ENCODE results near the gene GSTP1. TPM values are rescaled to one million over a fixed set of nuclear protein-coding genes. Genes with fewer than 3 reads are reported as not detected.
A peak's percentile ranks its signal among the peaks of the same experiment; 100 is the strongest.

The GSTP1 gene
- total RNA-seq, 4 donors from 2014 or later = 410 to 885 (median 651) TPM

DNA sequence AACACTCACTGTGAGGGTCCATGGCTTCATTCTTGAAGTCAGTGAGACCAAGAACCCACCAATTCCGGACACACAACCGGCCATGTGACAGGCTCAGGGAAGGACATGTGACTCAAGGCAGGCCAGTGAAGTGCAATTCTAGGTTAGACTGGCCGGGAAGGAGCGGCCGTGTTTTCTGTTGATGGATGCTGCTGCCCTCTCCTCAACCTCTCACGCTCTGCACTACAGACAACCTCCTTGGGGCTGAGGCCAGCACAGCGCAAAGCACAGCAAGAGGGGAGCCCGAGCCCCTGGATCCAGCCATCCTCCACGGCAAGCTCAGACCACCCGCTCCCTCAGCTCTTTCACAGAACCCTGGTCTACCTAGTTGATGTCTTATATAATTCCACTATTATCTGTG lies 43.4 kb downstream of the GSTP1 start:
- Histone ChIP-seq H3K27me3 (no peaks in the 10 kb centered on the region), H3K36me3 (no peaks in the 10 kb centered on the region), H3K27ac (no peak overlapping the region), H3K9me3 (no peaks in the 10 kb centered on the region), H3K4me3 (no peak overlapping the region), H3K4me1 (peaks cover 0 to 5% of the 10 kb centered on the region in 2 donors)
- intact Hi-C loops (cut with DNase I; ENCODE audit: low total_unique reads) = no loop called here
- no peak for DNase-seq
- TF ChIP-seq, protein P1, sequence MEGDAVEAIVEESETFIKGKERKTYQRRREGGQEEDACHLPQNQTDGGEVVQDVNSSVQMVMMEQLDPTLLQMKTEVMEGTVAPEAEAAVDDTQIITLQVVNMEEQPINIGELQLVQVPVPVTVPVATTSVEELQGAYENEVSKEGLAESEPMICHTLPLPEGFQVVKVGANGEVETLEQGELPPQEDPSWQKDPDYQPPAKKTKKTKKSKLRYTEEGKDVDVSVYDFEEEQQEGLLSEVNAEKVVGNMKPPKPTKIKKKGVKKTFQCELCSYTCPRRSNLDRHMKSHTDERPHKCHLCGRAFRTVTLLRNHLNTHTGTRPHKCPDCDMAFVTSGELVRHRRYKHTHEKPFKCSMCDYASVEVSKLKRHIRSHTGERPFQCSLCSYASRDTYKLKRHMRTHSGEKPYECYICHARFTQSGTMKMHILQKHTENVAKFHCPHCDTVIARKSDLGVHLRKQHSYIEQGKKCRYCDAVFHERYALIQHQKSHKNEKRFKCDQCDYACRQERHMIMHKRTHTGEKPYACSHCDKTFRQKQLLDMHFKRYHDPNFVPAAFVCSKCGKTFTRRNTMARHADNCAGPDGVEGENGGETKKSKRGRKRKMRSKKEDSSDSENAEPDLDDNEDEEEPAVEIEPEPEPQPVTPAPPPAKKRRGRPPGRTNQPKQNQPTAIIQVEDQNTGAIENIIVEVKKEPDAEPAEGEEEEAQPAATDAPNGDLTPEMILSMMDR (IDR thresholded peaks at IDR 0.05) = no peak

DNA sequence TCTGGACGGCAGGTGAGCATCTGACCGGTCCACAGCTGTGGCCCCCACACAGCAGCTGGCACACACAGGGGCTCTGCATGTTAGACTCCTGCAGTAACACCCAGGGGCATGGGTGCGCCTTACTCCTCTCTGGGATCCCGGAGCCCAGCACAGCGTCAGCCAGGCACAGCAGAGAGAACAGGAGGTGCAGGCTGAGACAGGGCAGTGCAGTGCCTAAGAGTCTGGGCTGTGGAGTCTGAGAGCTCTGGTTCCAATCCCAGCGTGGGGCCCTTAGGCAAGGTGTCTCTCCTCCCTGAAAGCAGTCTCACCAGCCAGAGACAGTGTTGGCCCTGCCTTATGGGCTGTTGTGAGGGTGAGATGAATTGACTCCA lies 43.8 kb downstream of the GSTP1 start:
- H3K27me3 ChIP-seq = no peaks in the 10 kb centered on the region
- H3K27ac ChIP-seq = no peak overlapping the region
- no peaks in the 10 kb centered on the region for H3K9me3 ChIP-seq
- H3K4me3 ChIP-seq = no peak overlapping the region
- no peak for TF ChIP-seq POLR2A (IDR thresholded peaks at IDR 0.05)
- TF ChIP-seq, protein P1 (IDR thresholded peaks at IDR 0.05) = no peak
- no peak for DNase-seq
- peaks cover 0 to 5% of the 10 kb centered on the region in 2 donors for H3K4me1 ChIP-seq
- no peaks in the 10 kb centered on the region for H3K36me3 ChIP-seq
- intact Hi-C loops (cut with DNase I; ENCODE audit: low total_unique reads) = no loop called here

DNA sequence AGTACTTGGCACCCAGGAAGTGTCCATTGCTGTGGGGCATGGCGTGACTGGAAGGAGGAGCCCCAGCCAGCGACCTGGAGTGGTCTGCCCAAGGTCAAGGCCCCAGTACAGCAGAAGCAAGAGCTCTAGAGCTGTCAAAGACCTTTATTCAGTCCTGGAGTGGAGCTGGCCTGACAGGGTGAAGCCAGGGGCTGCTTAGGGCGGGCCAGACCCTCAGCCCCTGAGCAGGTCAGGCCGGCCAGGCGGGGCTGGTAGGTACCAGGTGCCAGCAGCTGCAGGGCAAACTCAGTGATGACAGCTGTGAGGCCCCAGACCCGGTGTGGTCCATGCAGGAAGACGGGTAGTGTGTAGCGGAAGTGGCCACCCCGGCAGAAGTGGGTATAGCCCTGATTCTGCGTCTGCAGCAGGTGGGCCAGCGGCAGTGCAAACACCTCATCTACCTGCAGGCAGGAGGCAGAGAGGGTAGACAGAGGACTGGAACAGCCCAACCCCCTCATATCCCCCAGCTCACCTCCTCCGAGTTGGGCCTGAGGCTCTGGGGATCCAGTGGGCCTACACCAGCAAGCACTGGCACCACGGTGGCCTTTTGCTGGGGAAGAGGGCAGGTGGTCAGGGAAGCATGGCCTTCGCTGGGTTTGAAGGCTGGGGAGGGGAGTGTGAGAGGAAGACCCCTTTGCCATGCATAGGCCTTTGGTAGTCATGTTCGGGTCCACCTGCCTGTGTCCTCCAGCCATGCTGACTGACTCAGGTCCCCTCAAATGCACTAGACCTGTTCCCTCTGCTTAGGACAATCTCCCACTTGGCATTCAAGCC lies 44.4 kb downstream of the GSTP1 start:
- H3K27ac ChIP-seq = no peak overlapping the region
- DNase-seq = peak in 1 of 2 donors; percentile 16
- intact Hi-C loops (cut with DNase I; ENCODE audit: low total_unique reads) = no loop called here
- TF ChIP-seq POLR2A (IDR thresholded peaks at IDR 0.05) = no peak
- TF ChIP-seq, protein P1 (IDR thresholded peaks at IDR 0.05) = no peak
- H3K27me3 ChIP-seq = no peaks in the 10 kb centered on the region
- peaks cover 0 to 5% of the 10 kb centered on the region in 2 donors for H3K4me1 ChIP-seq
- H3K4me3 ChIP-seq = no peak overlapping the region
- no peaks in the 10 kb centered on the region for H3K9me3 ChIP-seq
- H3K36me3 ChIP-seq = no peaks in the 10 kb centered on the region

DNA sequence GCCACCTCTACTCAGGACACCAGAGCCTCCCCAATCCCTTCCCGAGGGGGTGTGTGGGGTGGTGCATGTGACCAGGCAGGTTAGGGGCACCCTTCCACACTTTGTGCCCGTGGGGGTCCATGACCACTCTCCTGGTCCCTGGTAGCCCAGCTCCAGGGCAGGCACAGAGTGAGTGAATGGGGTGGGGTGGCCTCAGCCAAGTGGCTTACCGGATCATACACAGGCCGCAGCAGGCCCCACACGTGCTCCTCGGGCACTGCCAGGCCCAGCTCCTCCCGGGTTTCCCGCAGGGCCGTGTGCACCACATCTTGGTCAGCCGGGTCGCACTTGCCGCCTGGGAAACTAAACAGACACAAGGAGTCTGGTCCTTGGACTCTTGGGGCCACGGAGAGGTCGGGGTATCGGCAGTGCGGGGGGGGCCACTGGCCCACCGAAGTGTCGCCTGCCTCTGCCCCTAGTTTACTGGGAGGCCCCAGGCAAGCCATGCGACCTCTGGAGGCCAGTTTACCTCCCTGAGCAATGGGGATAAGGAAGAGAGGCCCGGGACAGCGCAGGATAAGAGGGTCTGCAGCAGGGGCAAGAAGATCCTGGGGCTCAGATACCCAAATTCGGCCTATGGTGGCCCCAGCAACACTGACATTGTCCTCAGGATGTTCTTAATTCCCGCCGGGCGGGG lies 45.2 kb downstream of the GSTP1 start:
- H3K4me1 ChIP-seq = peaks cover 0 to 5% of the 10 kb centered on the region in 2 donors
- H3K27ac ChIP-seq = peak overlapping the region; percentile 90 to 99
- H3K27me3 ChIP-seq = no peaks in the 10 kb centered on the region
- no peaks in the 10 kb centered on the region for H3K36me3 ChIP-seq
- intact Hi-C loops (cut with DNase I; ENCODE audit: low total_unique reads) = no loop called here
- H3K9me3 ChIP-seq = no peaks in the 10 kb centered on the region
- DNase-seq = no peak
- H3K4me3 ChIP-seq = peak overlapping the region; percentile 48 to 70
- no peak for TF ChIP-seq POLR2A (IDR thresholded peaks at IDR 0.05)
- TF ChIP-seq, protein P1 (IDR thresholded peaks at IDR 0.05) = no peak

Measured in uterus (tissue), 4 donors.